Fibroblast of lung (primary cell): ENCODE data around the gene PLD1. TPM values are rescaled to one million over a fixed set of nuclear protein-coding genes. Genes with fewer than 3 reads are reported as not detected.

Experiments
- DNase-seq, 2 donors: peaks; one replicate each; pipeline versions ENCODE4 v3.0.0 to v3.0.0-alpha.2; 2010; ENCODE audit warnings: low read depth in 2 of 2
- H2AFZ ChIP-seq: 2 replicates; pipeline ENCODE4 v1.5.1; 2012; ENCODE audit warnings: low read length, control low read depth, inconsistent platforms
- H3K27ac ChIP-seq: 2 replicates; pipeline ENCODE4 v1.5.1; 2011; ENCODE audit warnings: low read length, control low read depth; ENCODE audit not compliant: insufficient read depth
- H3K27me3 ChIP-seq: 2 replicates; pipeline ENCODE4 v1.5.1; 2011; ENCODE audit warnings: mild to moderate bottlenecking, low read length; ENCODE audit not compliant: control insufficient read depth, insufficient read depth
- H3K36me3 ChIP-seq: 2 replicates; pipeline ENCODE4 v1.5.1; 2011; ENCODE audit warnings: low read length; ENCODE audit not compliant: control insufficient read depth, insufficient read depth
- H3K4me1 ChIP-seq: 2 replicates; pipeline ENCODE4 v1.5.1; 2011; ENCODE audit warnings: low read length; ENCODE audit not compliant: control insufficient read depth, insufficient read depth; ENCODE audit errors: extremely low read depth
- H3K4me2 ChIP-seq: 2 replicates; pipeline ENCODE4 v1.5.1; 2011; ENCODE audit warnings: low read length, control low read depth; ENCODE audit not compliant: insufficient read depth; ENCODE audit errors: extremely low read depth
- H3K4me3 ChIP-seq, 4 experiments: fragments of 200-600 bp in 1 of 4; sonication (generic) in 1 of 4; replicated peaks in 1 of 4; 2 replicates each; pipeline ENCODE4 v1.5.1; 2011 to 2016; ENCODE audit warnings: low read length in 4 of 4, low read depth in 3 of 4, mild to moderate bottlenecking in 3 of 4, control low read depth in 2 of 4, inconsistent platforms in 1 of 4, mixed read lengths in 1 of 4; ENCODE audit not compliant: insufficient read depth in 1 of 4; ENCODE audit errors: control extremely low read depth in 1 of 4
- H3K79me2 ChIP-seq: 2 replicates; pipeline ENCODE4 v1.5.1; 2012; ENCODE audit warnings: mild to moderate bottlenecking, low read length, inconsistent platforms; ENCODE audit not compliant: control insufficient read depth, insufficient read depth
- H3K9ac ChIP-seq: 2 replicates; pipeline ENCODE4 v1.5.1; 2011; ENCODE audit warnings: mild to moderate bottlenecking, low read length, control low read depth; ENCODE audit not compliant: insufficient read depth
- H3K9me3 ChIP-seq: 2 replicates; pipeline ENCODE4 v1.5.1; 2012; ENCODE audit warnings: low read depth, low read length; ENCODE audit not compliant: control insufficient read depth, insufficient read depth
- H4K20me1 ChIP-seq: 2 replicates; pipeline ENCODE4 v1.5.1; 2011; ENCODE audit warnings: low read length; ENCODE audit not compliant: control insufficient read depth, insufficient read depth; ENCODE audit errors: extremely low read depth
- CTCF ChIP-seq, 2 donors: IDR thresholded peaks in 1 of 2; conservative IDR thresholded peaks in 1 of 2; 1 replicate in 1 of 2; 2 replicates in 1 of 2; pipeline ENCODE4 v1.5.1; 2011 to 2012; ENCODE audit warnings: low read length in 2 of 2, control low read depth in 1 of 2, inconsistent platforms in 1 of 2, low read depth in 1 of 2, mild to moderate bottlenecking in 1 of 2
- EZH2 ChIP-seq: IDR thresholded peaks from 2 replicates; pipeline ENCODE4 v1.5.1; 2012; ENCODE audit warnings: low read length, control low read depth, mild to moderate bottlenecking; ENCODE audit errors: missing control alignments
- polyA plus RNA-seq, 2 donors: library from polyadenylated mRNA; depleted of rRNA in 1 of 2; stranded (reverse) in 1 of 2; unstranded in 1 of 2; fragments of >200 nt; gene quantifications; 2 replicates each; pipeline ENCODE4 v1.2.1, GENCODE V29; 2011 to 2012; ENCODE audit warnings: missing spikeins in 1 of 2
- total RNA-seq: library from RNA; depleted of rRNA; stranded (reverse); fragments of >200 nt; gene quantifications from 2 replicates; pipeline ENCODE4 v1.2.1, GENCODE V29; 2014

Gene PLD1
- total and polyA plus RNA-seq, 2 donors (not counting 1 experiment from before 2014, with no cell fraction given), result 10.8 to 18.8 TPM

GRCh38 chr3:171561596-171562323, 248.5 kb downstream of the PLD1 start:
- Histone ChIP-seq H3K36me3 (no peaks in the 10 kb centered on the region), H3K4me3 (no peak overlapping the region), H3K9me3 (no peaks in the 10 kb centered on the region), H3K9ac (no peak overlapping the region), H3K27ac (no peak overlapping the region), H3K27me3 (no peaks in the 10 kb centered on the region), H3K79me2 (no peaks in the 10 kb centered on the region), H3K4me1 (peaks cover 4% of the 10 kb centered on the region), H4K20me1 (no peaks in the 10 kb centered on the region), H2AFZ (no peak overlapping the region), H3K4me2 (no peak overlapping the region)
- no peak for DNase-seq
- no peak for TF ChIP-seq CTCF (conservative IDR thresholded peaks at IDR 0.05 in 1 of 2, IDR thresholded peaks at IDR 0.05 in 1 of 2; ENCODE audit: low read depth in 1 of 2, low read length in 2 of 2)
- TF ChIP-seq EZH2, result no peak

- no peak overlapping the region for H3K4me2 ChIP-seq
- H3K4me3 ChIP-seq, result no peak overlapping the region
- no peak for TF ChIP-seq CTCF (conservative IDR thresholded peaks at IDR 0.05 in 1 of 2, IDR thresholded peaks at IDR 0.05 in 1 of 2; ENCODE audit: low read depth in 1 of 2, low read length in 2 of 2)
- TF ChIP-seq EZH2, result no peak
- H2AFZ ChIP-seq, result no peak overlapping the region
- no peak overlapping the region for H3K27ac ChIP-seq
- no peak overlapping the region for H3K9ac ChIP-seq
- no peaks in the 10 kb centered on the region for H3K79me2 ChIP-seq
- H4K20me1 ChIP-seq, result no peaks in the 10 kb centered on the region
- no peaks in the 10 kb centered on the region for H3K9me3 ChIP-seq
- no peaks in the 10 kb centered on the region for H3K4me1 ChIP-seq
- DNase-seq, result no peak
- no peaks in the 10 kb centered on the region for H3K36me3 ChIP-seq
- no peaks in the 10 kb centered on the region for H3K27me3 ChIP-seq
These were observed 250.7 kb downstream of the PLD1 start for GRCh38 chr3:171559586-171559985.

- H3K27ac ChIP-seq, result no peak overlapping the region
- no peaks in the 10 kb centered on the region for H3K27me3 ChIP-seq
- H2AFZ ChIP-seq, result no peak overlapping the region
- H3K4me1 ChIP-seq, result no peaks in the 10 kb centered on the region
- no peaks in the 10 kb centered on the region for H3K36me3 ChIP-seq
- H3K4me2 ChIP-seq, result no peak overlapping the region
- no peaks in the 10 kb centered on the region for H3K79me2 ChIP-seq
- no peaks in the 10 kb centered on the region for H3K9me3 ChIP-seq
- H4K20me1 ChIP-seq, result no peaks in the 10 kb centered on the region
- no peak overlapping the region for H3K4me3 ChIP-seq
- no peak for TF ChIP-seq EZH2
- TF ChIP-seq CTCF (conservative IDR thresholded peaks at IDR 0.05 in 1 of 2, IDR thresholded peaks at IDR 0.05 in 1 of 2; ENCODE audit: low read depth in 1 of 2, low read length in 2 of 2), result no peak
- DNase-seq, result no peak
- no peak overlapping the region for H3K9ac ChIP-seq
These were observed 252.0 kb downstream of the PLD1 start for GRCh38 chr3:171558188-171558696.
